ENCODE data around the gene ZBTB7C.

GRCh38 chr18:48202006-48202348 lies 207.2 kb downstream of the ZBTB7C start:
- no peak for TF ChIP-seq FOXM1 (IDR thresholded peaks at IDR 0.05; ENCODE audit: borderline replicate concordance)
- TF ChIP-seq HDGF (IDR thresholded peaks at IDR 0.05; ENCODE audit: borderline replicate concordance), result no peak
- TF ChIP-seq FOXK2 (IDR thresholded peaks at IDR 0.05), result no peak
- no peak for TF ChIP-seq ZNF384 (IDR thresholded peaks at IDR 0.05)
- no peak for TF ChIP-seq SP1 (IDR thresholded peaks at IDR 0.05)
- TF ChIP-seq L3MBTL2 (conservative IDR thresholded peaks at IDR 0.05), result no peak
- TF ChIP-seq, protein P1, sequence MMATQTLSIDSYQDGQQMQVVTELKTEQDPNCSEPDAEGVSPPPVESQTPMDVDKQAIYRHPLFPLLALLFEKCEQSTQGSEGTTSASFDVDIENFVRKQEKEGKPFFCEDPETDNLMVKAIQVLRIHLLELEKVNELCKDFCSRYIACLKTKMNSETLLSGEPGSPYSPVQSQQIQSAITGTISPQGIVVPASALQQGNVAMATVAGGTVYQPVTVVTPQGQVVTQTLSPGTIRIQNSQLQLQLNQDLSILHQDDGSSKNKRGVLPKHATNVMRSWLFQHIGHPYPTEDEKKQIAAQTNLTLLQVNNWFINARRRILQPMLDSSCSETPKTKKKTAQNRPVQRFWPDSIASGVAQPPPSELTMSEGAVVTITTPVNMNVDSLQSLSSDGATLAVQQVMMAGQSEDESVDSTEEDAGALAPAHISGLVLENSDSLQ (IDR thresholded peaks at IDR 0.05), result no peak
